HAP-1 (cell line): ENCODE results near the gene ZMIZ1.

Experiments used
- DNase-seq, 2 experiments: peaks; one replicate each; pipeline ENCODE4 v3.0.0-alpha.2; 2016 to 2020; ENCODE audit warnings: low spot score in 2 of 2
- H3K27me3 ChIP-seq: fragments of 250-450 bp; sonication (Bioruptor Pico); 2 replicates; pipeline ENCODE4 v1.5.1; 2020; ENCODE audit warnings: low read depth, mild to moderate bottlenecking, moderate library complexity
- H3K36me3 ChIP-seq: fragments of 250-450 bp; sonication (Bioruptor Pico); replicated peaks from 2 replicates; pipeline ENCODE4 v1.5.1; 2020; ENCODE audit warnings: mild to moderate bottlenecking
- H3K4me1 ChIP-seq: fragments of 250-450 bp; sonication (Bioruptor Pico); 2 replicates; pipeline ENCODE4 v1.5.1; 2020; ENCODE audit warnings: mild to moderate bottlenecking
- H3K4me3 ChIP-seq: fragments of 250-450 bp; sonication (Bioruptor Pico); 2 replicates; pipeline ENCODE4 v1.5.1; 2020; ENCODE audit warnings: mild to moderate bottlenecking, moderate library complexity
- H3K9me3 ChIP-seq: fragments of 250-450 bp; sonication (Bioruptor Pico); 2 replicates; pipeline ENCODE4 v1.5.1; 2020; ENCODE audit warnings: mild to moderate bottlenecking, moderate library complexity
- in situ Hi-C: fragments of 300-500 bp; cut with MboI; formaldehyde crosslinking; loops from 3 replicates; pipeline ENCODE4 v1.14.3; 2020; ENCODE audit warnings: low sequenced_read_pairs, inconsistent platforms, mixed read lengths

ZMIZ1 gene

GRCh38 chr10:79248341-79249185, 179.8 kb downstream of the ZMIZ1 start:
- Histone ChIP-seq H3K9me3 (no peaks in the 10 kb centered on the region), H3K4me1 (no peaks in the 10 kb centered on the region), H3K27me3 (no peaks in the 10 kb centered on the region), H3K4me3 (no peak overlapping the region), H3K36me3 (no peaks in the 10 kb centered on the region)
- in situ Hi-C loops: no loop called here
- no peak for DNase-seq

GRCh38 chr10:79249186-79250121, 180.7 kb downstream of the ZMIZ1 start:
- in situ Hi-C loops: no loop called here

DNA sequence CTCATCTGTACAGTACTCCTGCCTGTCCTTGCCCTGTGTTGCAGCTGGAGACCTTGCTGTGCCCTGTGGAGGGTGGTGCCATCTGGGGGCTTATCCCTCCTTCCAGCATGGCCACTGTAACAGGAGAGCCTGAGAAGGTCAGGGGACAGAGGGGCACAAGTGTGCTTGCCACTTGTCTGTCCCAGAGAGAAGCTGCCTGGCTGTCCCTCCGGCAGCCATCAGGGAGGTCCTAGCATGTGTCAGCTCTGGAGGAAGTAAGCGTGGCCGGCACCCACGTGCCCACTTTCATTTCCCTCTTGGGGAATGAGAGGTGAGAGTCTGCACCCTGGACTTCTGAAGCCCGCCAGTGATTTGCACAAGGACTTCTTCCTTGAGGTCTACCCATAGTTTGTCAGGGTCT, 181.5 kb downstream of the ZMIZ1 start:
- in situ Hi-C loops: no loop called here
- no peaks in the 10 kb centered on the region for H3K9me3 ChIP-seq
- H3K27me3 ChIP-seq: no peaks in the 10 kb centered on the region
- no peak overlapping the region for H3K4me3 ChIP-seq
- H3K36me3 ChIP-seq: no peaks in the 10 kb centered on the region
- DNase-seq: no peak
- no peaks in the 10 kb centered on the region for H3K4me1 ChIP-seq

More at GRCh38 chr10:79249186-79250121, 180.7 kb downstream of the ZMIZ1 start:
- no peak for DNase-seq
- no peaks in the 10 kb centered on the region for H3K36me3 ChIP-seq
- no peak overlapping the region for H3K4me3 ChIP-seq
- no peaks in the 10 kb centered on the region for H3K27me3 ChIP-seq
- H3K9me3 ChIP-seq: no peaks in the 10 kb centered on the region
- H3K4me1 ChIP-seq: no peaks in the 10 kb centered on the region

GRCh38 chr10:79252450-79252849, 183.7 kb downstream of the ZMIZ1 start:
- Histone ChIP-seq H3K27me3 (no peaks in the 10 kb centered on the region), H3K4me3 (no peak overlapping the region), H3K4me1 (no peaks in the 10 kb centered on the region), H3K36me3 (no peaks in the 10 kb centered on the region), H3K9me3 (no peaks in the 10 kb centered on the region)
- in situ Hi-C loops: no loop called here
- DNase-seq: no peak

- Histone ChIP-seq H3K9me3 (no peaks in the 10 kb centered on the region), H3K4me1 (no peaks in the 10 kb centered on the region), H3K27me3 (no peaks in the 10 kb centered on the region), H3K36me3 (no peaks in the 10 kb centered on the region), H3K4me3 (no peak overlapping the region)
- in situ Hi-C loops: no loop called here
- DNase-seq: no peak
Measured at GRCh38 chr10:79252971-79253370, 184.2 kb downstream of the ZMIZ1 start.

GRCh38 chr10:79253704-79254103, 184.9 kb downstream of the ZMIZ1 start:
- Histone ChIP-seq H3K4me1 (no peaks in the 10 kb centered on the region), H3K4me3 (no peak overlapping the region), H3K36me3 (no peaks in the 10 kb centered on the region), H3K9me3 (no peaks in the 10 kb centered on the region), H3K27me3 (no peaks in the 10 kb centered on the region)
- no peak for DNase-seq
- in situ Hi-C loops: no loop called here

- Histone ChIP-seq H3K27me3 (no peaks in the 10 kb centered on the region), H3K4me1 (no peaks in the 10 kb centered on the region), H3K36me3 (no peaks in the 10 kb centered on the region), H3K9me3 (no peaks in the 10 kb centered on the region), H3K4me3 (no peak overlapping the region)
- DNase-seq: no peak
- in situ Hi-C loops: no loop called here
Measured at GRCh38 chr10:79254333-79255006, 185.7 kb downstream of the ZMIZ1 start.

- Histone ChIP-seq H3K4me1 (no peaks in the 10 kb centered on the region), H3K27me3 (no peaks in the 10 kb centered on the region), H3K36me3 (no peaks in the 10 kb centered on the region), H3K4me3 (no peak overlapping the region), H3K9me3 (no peaks in the 10 kb centered on the region)
- DNase-seq: no peak
- in situ Hi-C loops: no loop called here
Measured at GRCh38 chr10:79255007-79255507, 186.3 kb downstream of the ZMIZ1 start.

GRCh38 chr10:79256264-79256806, 187.6 kb downstream of the ZMIZ1 start:
- Histone ChIP-seq H3K4me1 (no peaks in the 10 kb centered on the region), H3K36me3 (no peaks in the 10 kb centered on the region), H3K27me3 (no peaks in the 10 kb centered on the region), H3K4me3 (no peak overlapping the region), H3K9me3 (no peaks in the 10 kb centered on the region)
- no peak for DNase-seq
- in situ Hi-C loops: no loop called here

- Histone ChIP-seq H3K9me3 (no peaks in the 10 kb centered on the region), H3K27me3 (no peaks in the 10 kb centered on the region), H3K4me1 (no peaks in the 10 kb centered on the region), H3K4me3 (no peak overlapping the region), H3K36me3 (no peaks in the 10 kb centered on the region)
- in situ Hi-C loops: no loop called here
- DNase-seq: no peak
Measured at GRCh38 chr10:79258894-79259293, 190.1 kb downstream of the ZMIZ1 start.

DNA sequence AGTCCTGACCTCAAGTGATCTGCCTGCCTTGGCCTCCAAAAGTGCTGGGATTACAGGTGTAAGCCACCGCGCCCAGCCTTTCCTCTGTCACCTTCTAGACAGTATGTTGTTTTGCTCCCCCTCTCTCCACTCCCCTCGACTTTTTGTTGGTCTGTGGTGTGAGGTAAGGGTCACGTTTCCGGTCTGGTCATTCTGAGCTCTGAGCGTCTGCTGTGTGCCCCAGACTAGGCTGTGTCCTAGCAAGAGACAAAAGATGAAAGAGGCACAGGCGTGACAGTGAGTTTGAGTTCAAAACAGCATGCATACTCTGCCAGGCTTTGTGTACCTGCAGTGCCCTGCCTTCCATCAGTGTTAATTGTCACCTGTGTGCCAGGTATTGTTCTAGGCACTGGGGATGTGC, 191.1 kb downstream of the ZMIZ1 start:
- Histone ChIP-seq H3K36me3 (no peaks in the 10 kb centered on the region), H3K4me3 (no peak overlapping the region), H3K4me1 (no peaks in the 10 kb centered on the region), H3K9me3 (no peaks in the 10 kb centered on the region), H3K27me3 (no peaks in the 10 kb centered on the region)
- DNase-seq: no peak
- in situ Hi-C loops: no loop called here

GRCh38 chr10:79260811-79261740, 192.3 kb downstream of the ZMIZ1 start:
- Histone ChIP-seq H3K27me3 (no peaks in the 10 kb centered on the region), H3K4me3 (no peak overlapping the region), H3K9me3 (no peaks in the 10 kb centered on the region), H3K4me1 (no peaks in the 10 kb centered on the region), H3K36me3 (no peaks in the 10 kb centered on the region)
- in situ Hi-C loops: no loop called here
- DNase-seq: no peak
